ENCODE data around the gene CAV2. TPM values are rescaled to one million over a fixed set of nuclear protein-coding genes. Genes with fewer than 3 reads are reported as not detected.

The CAV2 gene
- total RNA-seq, 2 donors from 2014 or later, result 180 to 278 TPM

GRCh38 chr7:116496653-116497052 is 2.9 kb upstream of the CAV2 start:
- Histone ChIP-seq H3K36me3 (no peaks in the 10 kb centered on the region), H3K9me3 (no peaks in the 10 kb centered on the region), H3K27ac (no peak overlapping the region), H3K4me3 (no peak overlapping the region), H3K4me1 (peaks cover 0 to 25% of the 10 kb centered on the region in 2 donors), H3K27me3 (no peaks in the 10 kb centered on the region)
- TF ChIP-seq CTCF (IDR thresholded peaks at IDR 0.05), result no peak
- no peak for DNase-seq (ENCODE audit: low spot score)

- H3K27ac ChIP-seq, result peak overlapping the region in 1 of 2 donors; percentile 46
- H3K36me3 ChIP-seq, result no peaks in the 10 kb centered on the region
- no peak for TF ChIP-seq CTCF (IDR thresholded peaks at IDR 0.05)
- no peaks in the 10 kb centered on the region for H3K9me3 ChIP-seq
- no peak for DNase-seq (ENCODE audit: low spot score)
- no peaks in the 10 kb centered on the region for H3K27me3 ChIP-seq
- no peak overlapping the region for H3K4me3 ChIP-seq
- H3K4me1 ChIP-seq, result peaks cover 0 to 25% of the 10 kb centered on the region in 2 donors
These were observed 1.8 kb upstream of the CAV2 start for GRCh38 chr7:116497708-116498107.

GRCh38 chr7:116500078-116500853 is 728 bp downstream of the CAV2 start:
- H3K4me1 ChIP-seq, result peaks cover 0 to 31% of the 10 kb centered on the region in 2 donors
- peak; percentile 63 for DNase-seq (ENCODE audit: low spot score)
- no peak for TF ChIP-seq CTCF (IDR thresholded peaks at IDR 0.05)

GRCh38 chr7:116501425-116502167 is 2.1 kb downstream of the CAV2 start:
- Histone ChIP-seq H3K36me3 (peaks cover 9% of the 10 kb centered on the region), H3K9me3 (no peaks in the 10 kb centered on the region), H3K27ac (peak overlapping the region; percentile 98), H3K4me1 (peaks cover 0 to 27% of the 10 kb centered on the region in 2 donors), H3K4me3 (peak overlapping the region; percentile 90 to 92), H3K27me3 (no peaks in the 10 kb centered on the region)
- DNase-seq (ENCODE audit: low spot score), result no peak
- TF ChIP-seq CTCF (IDR thresholded peaks at IDR 0.05), result no peak

More at GRCh38 chr7:116500078-116500853, 728 bp downstream of the CAV2 start:
- Histone ChIP-seq H3K4me3 (peak overlapping the region; percentile 90 to 92), H3K9me3 (no peaks in the 10 kb centered on the region), H3K27me3 (no peaks in the 10 kb centered on the region), H3K27ac (peak overlapping the region; percentile 98), H3K36me3 (no peaks in the 10 kb centered on the region)

GRCh38 chr7:116502201-116503096 is 2.9 kb downstream of the CAV2 start:
- peaks cover 18% of the 10 kb centered on the region for H3K36me3 ChIP-seq
- H3K4me1 ChIP-seq, result peaks cover 0 to 27% of the 10 kb centered on the region in 2 donors
- no peaks in the 10 kb centered on the region for H3K27me3 ChIP-seq
- no peak for DNase-seq (ENCODE audit: low spot score)
- no peak for TF ChIP-seq CTCF (IDR thresholded peaks at IDR 0.05)
- H3K4me3 ChIP-seq, result peak overlapping the region; percentile 90 to 92
- no peaks in the 10 kb centered on the region for H3K9me3 ChIP-seq
- peak overlapping the region; percentile 98 for H3K27ac ChIP-seq

Data from right atrium auricular region (tissue), 2 donors.